Activated T-cell treated with anti-CD3 and anti-CD28 coated beads, Interleukin-2, amount 50 U/mL, for 4 hours (primary cell): Measurements from ENCODE around the gene ARMCX2. TPM values are rescaled to one million over a fixed set of nuclear protein-coding genes. Genes with fewer than 3 reads are reported as not detected.
A peak's percentile ranks its signal among the peaks of the same experiment; 100 is the strongest.

Experiments
- ATAC-seq, 2 donors: fragments of 200-7000 bp; cut with Tn5 transposase; one replicate each; pipeline ENCODE4 v1.10.0; 2021
- DNase-seq: peaks from one replicate; pipeline ENCODE4 v3.0.0-alpha.2; 2020
- H3K27me3 Mint-ChIP-seq: one replicate; pipeline ENCODE4 v1.8.0; 2021; ENCODE audit warnings: low read depth, mixed read lengths
- H3K36me3 Mint-ChIP-seq: one replicate; pipeline ENCODE4 v1.8.0; 2022; ENCODE audit warnings: mixed read lengths; ENCODE audit not compliant: insufficient read depth
- H3K4me1 Mint-ChIP-seq: one replicate; pipeline ENCODE4 v1.8.0; 2021; ENCODE audit warnings: low read depth, mixed read lengths
- H3K4me3 Mint-ChIP-seq: one replicate; pipeline ENCODE4 v1.8.0; 2021; ENCODE audit warnings: mild to moderate bottlenecking, moderate library complexity, mixed read lengths
- H3K9me3 Mint-ChIP-seq: one replicate; pipeline ENCODE4 v1.8.0; 2021; ENCODE audit warnings: mixed read lengths
- total RNA-seq, 3 donors: library from RNA; stranded (reverse); gene quantifications; one replicate each; pipeline ENCODE4 v1.2.1, GENCODE V29; 2021

The ARMCX2 gene
- total RNA-seq, result 1 to 10 TPM; 3.1 to 4.1 (median 3.1) TPM

DNA sequence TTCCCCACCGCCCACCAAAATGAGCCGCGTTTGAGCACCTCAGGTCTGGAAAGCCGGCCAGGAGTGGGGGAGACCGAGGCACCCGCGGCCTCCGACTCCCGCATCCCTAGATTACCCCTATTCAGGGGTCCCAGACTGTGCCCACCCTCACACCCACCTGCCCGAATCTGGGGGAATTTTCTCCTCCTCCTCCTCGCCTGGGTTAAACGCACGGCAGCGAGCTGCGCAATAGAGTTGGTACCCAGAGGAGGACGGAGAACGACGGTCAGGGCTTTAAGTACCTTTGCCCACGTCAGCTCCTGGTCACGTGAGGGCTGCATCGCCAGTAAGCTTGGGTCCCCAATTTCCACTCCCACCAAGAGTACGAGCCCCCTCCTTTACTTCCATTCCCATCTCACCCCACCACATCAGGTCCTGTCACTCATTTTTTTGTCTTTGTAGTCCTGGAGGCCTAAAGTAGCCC lies at the start of gene ARMCX2:
Gene ARMCX2 (minus strand): TSS at position 250 of the 463 bp plus-strand sequence. CDS start 2,262 bp downstream, outside the sequence.
- H3K27me3 Mint-ChIP-seq, result peaks cover 2% of the 10 kb centered on the region
- ATAC-seq, result peak in 1 of 2 donors; percentile 23

DNA sequence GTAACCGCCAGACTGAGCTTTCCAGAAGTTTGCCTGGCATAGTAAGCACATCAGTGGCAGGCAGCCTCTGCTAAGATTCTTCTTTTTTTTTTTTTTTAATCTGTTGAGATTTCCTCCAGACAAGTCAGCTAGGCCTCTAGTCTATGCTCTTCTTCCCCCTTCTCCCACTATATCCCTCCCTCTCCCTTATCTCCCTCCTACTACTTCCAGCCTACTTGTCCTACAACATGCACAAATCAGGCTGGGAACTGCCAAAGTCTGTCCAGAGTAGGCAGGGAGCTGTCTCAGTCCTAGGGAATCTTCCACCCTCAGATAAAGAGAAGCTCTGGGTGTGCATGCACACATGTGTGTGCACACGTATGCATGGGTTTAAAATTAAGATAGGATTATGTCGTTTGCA lies 49.7 kb upstream of the ARMCX2 start:
- no peak for DNase-seq

More for the DNA sequence above, at the start of gene ARMCX2:
- peaks cover 22% of the 10 kb centered on the region for H3K4me1 Mint-ChIP-seq
- no peak for DNase-seq
- no peaks in the 10 kb centered on the region for H3K36me3 Mint-ChIP-seq
- no peaks in the 10 kb centered on the region for H3K9me3 Mint-ChIP-seq
- H3K4me3 Mint-ChIP-seq, result peak within 1 kb of the TSS; percentile 81

DNA sequence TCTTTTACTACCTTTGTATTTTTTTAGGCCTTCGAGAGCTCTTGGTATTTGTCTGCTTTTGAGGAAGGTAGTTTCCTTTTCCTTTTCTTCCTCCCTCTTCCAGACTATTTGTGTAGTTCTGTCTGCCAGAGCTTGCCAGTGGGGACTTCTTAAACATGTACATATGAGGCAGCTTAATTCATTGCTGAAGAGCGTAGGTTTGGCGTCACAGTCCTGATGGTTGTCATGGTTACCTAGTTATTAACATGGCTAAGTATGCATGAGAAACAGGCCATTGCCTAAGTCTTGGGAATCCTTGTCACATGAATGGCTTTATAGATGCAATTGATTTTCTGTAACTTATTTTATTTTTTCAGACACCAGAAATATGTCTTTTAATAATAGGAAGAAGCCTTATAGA lies 48.5 kb upstream of the ARMCX2 start:
- Mint-ChIP-seq H3K9me3 (no peaks in the 10 kb centered on the region), H3K36me3 (no peaks in the 10 kb centered on the region), H3K4me1 (no peaks in the 10 kb centered on the region), H3K4me3 (no peak overlapping the region), H3K27me3 (no peaks in the 10 kb centered on the region)
- no peak for ATAC-seq
- DNase-seq, result no peak

More for the DNA sequence above, 49.7 kb upstream of the ARMCX2 start:
- no peak overlapping the region for H3K4me3 Mint-ChIP-seq
- H3K27me3 Mint-ChIP-seq, result no peaks in the 10 kb centered on the region
- H3K9me3 Mint-ChIP-seq, result no peaks in the 10 kb centered on the region
- H3K36me3 Mint-ChIP-seq, result no peaks in the 10 kb centered on the region
- no peaks in the 10 kb centered on the region for H3K4me1 Mint-ChIP-seq
- ATAC-seq, result no peak

DNA sequence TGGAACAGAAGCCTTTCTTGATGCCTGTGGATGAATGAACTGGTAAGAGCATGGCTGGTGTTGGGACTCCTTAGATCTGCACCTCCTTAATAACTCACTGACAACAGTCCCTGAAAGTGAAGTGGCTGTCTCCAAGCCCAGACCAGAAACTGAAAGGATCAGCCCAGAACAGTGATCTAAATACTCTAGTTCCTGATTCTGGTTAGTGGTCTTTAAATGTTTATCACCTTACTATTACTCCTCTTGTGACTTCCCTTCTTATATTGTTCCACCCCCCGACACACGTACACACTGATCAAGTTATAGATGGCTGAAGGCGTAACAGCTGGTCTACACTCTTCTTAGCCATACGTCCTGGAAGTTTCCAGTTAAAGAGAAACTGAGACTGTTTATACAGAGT lies 33.8 kb upstream of the ARMCX2 start:
- no peaks in the 10 kb centered on the region for H3K9me3 Mint-ChIP-seq
- no peaks in the 10 kb centered on the region for H3K36me3 Mint-ChIP-seq
- no peak overlapping the region for H3K4me3 Mint-ChIP-seq

DNA sequence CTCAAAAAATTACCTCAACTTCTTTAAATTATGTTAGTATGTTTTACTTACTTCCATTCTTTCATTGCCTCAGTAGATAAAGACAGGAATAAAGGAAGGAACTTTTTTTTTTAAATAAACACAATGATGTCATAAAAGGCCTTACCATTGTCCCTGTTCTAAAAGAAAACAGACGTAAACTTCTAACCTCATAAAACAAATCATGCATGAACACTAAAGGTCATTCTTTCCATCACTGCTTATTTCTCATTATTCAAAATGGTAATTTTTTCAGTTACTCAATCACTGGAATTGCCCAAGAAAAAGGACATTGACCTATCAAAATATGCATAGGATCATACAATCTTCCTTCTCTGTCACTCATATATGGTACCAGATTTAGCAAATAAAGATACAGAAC lies 32.2 kb upstream of the ARMCX2 start:
- ATAC-seq, result no peak
- Mint-ChIP-seq H3K9me3 (no peaks in the 10 kb centered on the region), H3K4me3 (no peak overlapping the region), H3K4me1 (no peaks in the 10 kb centered on the region), H3K27me3 (peaks cover 2% of the 10 kb centered on the region), H3K36me3 (no peaks in the 10 kb centered on the region)
- no peak for DNase-seq

More for the DNA sequence above, 33.8 kb upstream of the ARMCX2 start:
- peaks cover 3% of the 10 kb centered on the region for H3K27me3 Mint-ChIP-seq
- no peaks in the 10 kb centered on the region for H3K4me1 Mint-ChIP-seq
- DNase-seq (no peak), ATAC-seq (no peak)

DNA sequence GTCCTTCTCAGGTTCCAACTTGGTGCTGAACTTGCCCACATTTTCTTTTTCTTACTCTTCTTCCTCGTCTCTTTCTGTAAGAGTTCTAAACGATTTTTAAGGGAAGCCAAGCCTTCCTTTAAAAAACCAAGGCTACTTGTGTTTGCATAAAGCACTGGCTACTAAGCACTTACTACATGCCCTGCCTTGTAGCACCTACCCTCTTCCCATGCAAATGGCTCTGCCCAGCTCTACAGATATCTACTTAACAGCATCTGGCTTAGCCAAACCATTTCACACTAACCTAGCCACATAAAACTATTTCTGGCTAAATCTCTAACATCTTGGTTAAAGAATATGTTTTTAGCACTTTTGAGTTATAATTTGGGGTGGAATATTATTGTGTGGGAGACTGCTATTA lies 26.9 kb upstream of the ARMCX2 start:
- Mint-ChIP-seq H3K4me1 (no peaks in the 10 kb centered on the region), H3K27me3 (no peaks in the 10 kb centered on the region), H3K36me3 (no peaks in the 10 kb centered on the region), H3K9me3 (no peaks in the 10 kb centered on the region), H3K4me3 (no peak overlapping the region)
- ATAC-seq (no peak), DNase-seq (no peak)

DNA sequence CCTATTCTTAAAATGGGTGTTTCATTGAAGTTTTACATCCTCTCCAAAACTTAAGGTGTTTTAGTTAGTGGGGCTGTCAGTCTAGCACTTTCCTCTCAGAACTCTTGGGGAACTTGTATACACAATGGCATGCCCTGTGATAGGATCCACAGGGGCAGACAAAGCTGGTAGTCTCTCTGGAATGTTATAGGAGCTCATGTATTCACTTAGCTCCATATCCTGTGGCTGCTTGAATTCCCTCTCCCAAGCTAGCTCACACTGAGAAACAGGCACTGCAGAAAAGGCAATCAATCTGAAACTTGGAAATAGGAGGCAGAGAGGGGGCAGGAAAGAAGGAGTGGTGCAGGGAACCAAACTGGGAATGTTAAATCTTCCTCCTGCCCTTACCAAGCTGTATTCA lies 26.3 kb upstream of the ARMCX2 start:
- H3K36me3 Mint-ChIP-seq, result no peaks in the 10 kb centered on the region
- no peaks in the 10 kb centered on the region for H3K9me3 Mint-ChIP-seq
- no peak for ATAC-seq
- H3K4me1 Mint-ChIP-seq, result no peaks in the 10 kb centered on the region
- no peak overlapping the region for H3K4me3 Mint-ChIP-seq
- H3K27me3 Mint-ChIP-seq, result no peaks in the 10 kb centered on the region
- no peak for DNase-seq

DNA sequence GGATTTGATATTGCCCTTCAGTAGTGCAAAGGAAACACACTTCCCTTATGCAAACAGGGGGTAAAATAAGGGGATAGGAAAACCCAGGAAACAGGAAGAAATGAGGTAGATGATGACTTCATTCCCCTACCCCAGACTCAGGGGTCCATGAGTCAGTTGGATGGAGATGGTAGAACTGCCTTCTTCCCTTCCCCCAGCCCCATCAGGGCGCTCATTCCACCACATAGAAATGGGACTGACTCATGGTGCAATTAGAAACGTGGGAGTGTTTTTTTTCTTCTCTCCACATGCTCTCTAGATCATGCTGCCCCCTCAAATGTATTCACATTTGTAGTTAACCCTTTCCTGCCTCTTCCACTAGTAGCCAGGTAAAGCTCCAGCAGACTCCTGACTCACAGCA lies 23.1 kb upstream of the ARMCX2 start:
- Mint-ChIP-seq H3K36me3 (no peaks in the 10 kb centered on the region), H3K4me3 (no peak overlapping the region), H3K27me3 (peaks cover 2% of the 10 kb centered on the region), H3K9me3 (no peaks in the 10 kb centered on the region), H3K4me1 (no peaks in the 10 kb centered on the region)
- ATAC-seq (no peak), DNase-seq (no peak)

DNA sequence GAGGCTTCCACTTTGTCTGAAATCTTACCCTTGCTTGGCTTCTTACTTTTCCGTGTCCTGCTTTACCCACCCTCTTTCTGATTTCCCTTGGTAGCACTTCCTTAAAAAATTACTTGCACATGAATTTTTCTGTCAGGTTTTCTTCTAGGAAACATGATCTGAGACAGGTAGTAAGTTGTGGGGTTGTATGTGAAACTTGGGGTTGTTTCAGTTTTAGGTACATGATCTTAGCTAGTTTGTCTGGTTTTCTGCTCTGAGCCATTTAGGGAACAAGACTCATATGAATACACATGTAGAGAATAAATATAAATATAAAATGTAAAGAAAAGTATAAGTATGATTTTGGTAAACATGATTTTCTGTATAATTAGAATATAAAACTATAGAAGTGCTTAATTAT lies 17.4 kb upstream of the ARMCX2 start:
- peaks cover 9% of the 10 kb centered on the region for H3K27me3 Mint-ChIP-seq
- H3K36me3 Mint-ChIP-seq, result no peaks in the 10 kb centered on the region
- no peak for DNase-seq
- no peak for ATAC-seq
- no peak overlapping the region for H3K4me3 Mint-ChIP-seq
- no peaks in the 10 kb centered on the region for H3K4me1 Mint-ChIP-seq
- no peaks in the 10 kb centered on the region for H3K9me3 Mint-ChIP-seq

DNA sequence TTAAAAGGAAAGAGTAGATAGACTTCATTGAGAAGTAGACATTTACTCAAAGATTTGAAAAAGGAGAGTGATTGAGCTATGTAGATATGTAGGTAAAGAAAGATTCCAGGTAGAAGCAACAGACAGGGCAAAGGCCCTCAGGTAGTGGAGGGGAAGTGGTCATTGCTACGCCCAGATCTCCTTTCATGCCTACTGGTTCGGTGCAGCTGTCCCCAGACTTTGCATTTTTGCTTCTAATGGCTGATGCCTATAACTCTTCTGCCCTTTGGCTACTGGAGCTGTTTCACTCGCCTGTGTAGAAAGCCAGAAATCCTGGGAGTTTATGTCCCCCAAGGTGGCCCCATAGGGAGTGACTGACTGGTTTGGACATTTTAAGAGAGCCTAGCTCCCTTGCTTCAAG lies 16.9 kb upstream of the ARMCX2 start:
- Mint-ChIP-seq H3K4me1 (no peaks in the 10 kb centered on the region), H3K27me3 (peaks cover 9% of the 10 kb centered on the region), H3K9me3 (no peaks in the 10 kb centered on the region), H3K36me3 (no peaks in the 10 kb centered on the region), H3K4me3 (no peak overlapping the region)
- DNase-seq, result no peak
- ATAC-seq, result no peak

DNA sequence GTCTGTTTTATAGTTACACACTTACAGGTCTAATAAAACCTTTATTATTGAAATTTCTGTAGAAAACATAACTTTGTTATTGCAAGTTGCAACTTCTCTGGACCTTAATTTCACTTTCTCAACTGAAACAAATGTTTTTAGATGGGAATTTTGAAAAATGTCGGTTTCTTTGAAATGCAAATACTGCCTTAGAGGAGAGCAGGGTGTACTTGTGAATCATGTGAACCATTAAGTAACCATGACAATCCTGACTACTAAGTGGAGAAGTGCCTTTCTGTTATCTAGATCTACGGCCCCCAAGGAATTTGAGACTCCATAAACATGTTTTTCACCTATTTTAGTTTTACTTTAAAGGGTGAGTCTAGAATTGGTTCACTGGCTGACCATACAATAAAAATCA lies 8.5 kb upstream of the ARMCX2 start:
- Mint-ChIP-seq H3K4me3 (no peak overlapping the region), H3K27me3 (peaks cover 2% of the 10 kb centered on the region), H3K9me3 (no peaks in the 10 kb centered on the region), H3K4me1 (no peaks in the 10 kb centered on the region), H3K36me3 (no peaks in the 10 kb centered on the region)
- no peak for ATAC-seq
- no peak for DNase-seq

DNA sequence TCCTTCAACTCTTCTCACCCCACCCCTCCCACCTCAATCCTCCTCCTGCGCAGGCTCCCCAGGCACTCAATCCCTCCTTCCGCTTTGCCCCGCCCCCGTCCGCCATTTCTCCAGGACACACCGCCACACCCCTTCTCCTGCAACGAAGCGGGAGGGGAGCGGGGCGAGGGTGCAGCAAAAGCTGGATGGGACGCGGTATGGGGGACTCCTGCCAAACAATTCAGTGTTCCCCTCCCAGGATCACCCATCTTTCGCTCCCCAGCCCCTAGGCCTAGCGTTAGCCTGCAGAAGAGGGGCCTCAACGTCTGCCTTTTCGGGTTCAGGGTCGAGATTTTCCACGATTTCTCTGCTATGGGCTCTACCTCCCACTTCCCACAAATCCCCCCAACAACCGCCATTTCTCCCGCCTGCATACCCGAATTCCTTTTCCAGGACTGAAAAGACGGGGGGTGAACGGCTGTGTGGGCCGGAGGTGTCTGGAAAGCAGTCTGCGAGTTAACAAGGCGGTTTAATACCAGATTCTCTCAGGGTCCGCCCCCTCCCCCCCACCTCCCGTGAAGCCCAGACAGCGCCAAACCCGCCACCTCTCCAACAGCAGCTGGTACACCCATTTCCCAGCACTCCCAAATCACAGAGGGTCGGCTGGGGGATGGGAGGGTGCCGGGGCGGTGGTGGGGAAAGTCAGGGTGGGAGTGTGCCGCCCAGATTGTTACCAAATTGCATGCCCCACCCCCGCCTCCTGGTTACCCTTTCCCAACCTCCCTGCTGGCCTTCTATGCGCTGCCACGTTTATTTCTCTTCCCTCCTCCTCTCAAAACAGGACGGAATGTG lies 774 bp downstream of the ARMCX2 start:
- H3K4me1 Mint-ChIP-seq, result peaks cover 25% of the 10 kb centered on the region
- peak overlapping the region; percentile 81 for H3K4me3 Mint-ChIP-seq
- H3K27me3 Mint-ChIP-seq, result peaks cover 2% of the 10 kb centered on the region
- no peaks in the 10 kb centered on the region for H3K36me3 Mint-ChIP-seq
- ATAC-seq, result peak; percentile 81 to 90
- DNase-seq, result peak; percentile 49
- H3K9me3 Mint-ChIP-seq, result no peaks in the 10 kb centered on the region

DNA sequence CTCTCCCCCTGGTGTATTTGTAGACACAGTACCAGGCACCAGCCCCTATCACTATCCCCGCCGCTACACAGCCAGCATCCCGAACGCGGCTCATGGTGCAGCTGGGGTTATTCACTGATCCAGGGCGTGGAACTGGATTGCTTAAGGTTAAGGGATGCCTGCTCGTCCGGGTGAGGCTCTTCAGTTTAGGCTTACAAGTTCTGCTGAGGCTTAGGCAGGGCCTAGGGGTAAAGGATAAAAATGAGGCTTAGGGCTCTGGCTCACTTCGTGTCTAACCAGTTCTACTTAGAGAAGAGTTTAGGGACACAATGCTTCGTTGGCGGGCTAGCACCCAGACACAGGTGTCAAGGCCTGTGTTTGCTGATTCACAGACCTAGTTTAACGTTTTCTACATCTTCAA lies 2.2 kb downstream of the ARMCX2 start:
- ATAC-seq (no peak), DNase-seq (no peak)
- H3K9me3 Mint-ChIP-seq, result no peaks in the 10 kb centered on the region
- H3K27me3 Mint-ChIP-seq, result no peaks in the 10 kb centered on the region
- H3K4me3 Mint-ChIP-seq, result no peak overlapping the region
- no peaks in the 10 kb centered on the region for H3K36me3 Mint-ChIP-seq
- H3K4me1 Mint-ChIP-seq, result peaks cover 25% of the 10 kb centered on the region

DNA sequence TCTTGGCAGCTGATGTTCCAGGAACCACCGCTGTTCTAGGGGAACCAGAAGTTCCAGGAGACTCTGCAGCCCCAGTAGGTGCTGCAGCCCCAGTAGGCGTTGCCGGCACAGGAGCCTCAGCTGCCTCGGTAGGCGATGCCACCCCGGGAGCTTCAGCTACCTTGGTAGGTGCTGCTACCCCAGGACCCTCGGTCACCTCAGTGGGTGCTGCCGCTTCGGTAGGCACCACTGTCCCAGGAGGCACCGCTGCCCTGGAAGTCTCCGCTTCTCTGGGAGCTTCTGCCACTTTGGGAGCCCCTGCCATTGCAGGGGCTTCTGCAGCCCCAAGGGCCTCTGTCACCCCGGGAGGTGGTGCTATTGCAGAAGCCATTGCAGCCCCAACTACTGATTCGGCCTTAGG lies 2.8 kb downstream of the ARMCX2 start:
- Mint-ChIP-seq H3K4me1 (peaks cover 25% of the 10 kb centered on the region), H3K27me3 (no peaks in the 10 kb centered on the region), H3K36me3 (no peaks in the 10 kb centered on the region), H3K4me3 (no peak overlapping the region), H3K9me3 (no peaks in the 10 kb centered on the region)
- DNase-seq (no peak), ATAC-seq (no peak)

DNA sequence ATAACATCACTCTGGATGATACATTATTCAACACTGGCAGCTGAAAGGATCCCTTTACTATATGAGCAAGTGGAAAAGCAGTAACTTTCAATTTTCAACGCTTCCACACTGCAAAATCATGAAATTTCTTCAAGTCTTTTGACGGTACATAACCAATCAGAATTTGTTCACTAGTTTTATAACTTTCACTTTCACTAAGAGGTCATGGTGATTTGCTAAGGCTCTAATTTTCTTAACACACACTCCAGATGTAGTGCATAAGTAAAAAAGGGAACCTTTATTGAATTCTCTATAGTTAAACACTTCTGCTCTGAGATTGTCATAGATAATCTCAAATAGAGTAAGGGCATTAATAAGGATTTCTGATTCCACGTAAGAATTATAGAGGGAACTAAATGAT lies 4.1 kb downstream of the ARMCX2 start:
- Mint-ChIP-seq H3K27me3 (no peaks in the 10 kb centered on the region), H3K36me3 (no peaks in the 10 kb centered on the region), H3K4me3 (peak overlapping the region; percentile 31), H3K4me1 (peaks cover 25% of the 10 kb centered on the region), H3K9me3 (no peaks in the 10 kb centered on the region)
- ATAC-seq, result peak in 1 of 2 donors; percentile 30
- DNase-seq, result no peak
